Peyer's patch (tissue), 4 donors: ENCODE measurements around the gene B3GNT8. TPM values are rescaled to one million over a fixed set of nuclear protein-coding genes. Genes with fewer than 3 reads are reported as not detected.

ENCODE experiments used
- DNase-seq, 3 donors: peaks; one replicate each; pipeline ENCODE4 v3.0.0-alpha.2; 2017 to 2019
- H3K27ac ChIP-seq, 4 donors: fragments of 200-600 bp; sonication (generic); one replicate each; pipeline ENCODE4 v1.5.1; 2016 to 2019
- H3K27me3 ChIP-seq, 2 donors: fragments of 200-600 bp; sonication (generic); one replicate each; pipeline ENCODE4 v1.5.1; 2019
- H3K36me3 ChIP-seq, 3 donors: fragments of 200-600 bp; sonication (generic); one replicate each; pipeline ENCODE4 v1.5.1; 2016 to 2019
- H3K4me1 ChIP-seq, 4 donors: fragments of 200-600 bp; sonication (generic); one replicate each; pipeline ENCODE4 v1.5.1; 2016 to 2019
- H3K4me3 ChIP-seq, 4 donors: fragments of 200-600 bp; sonication (generic); 1 replicate in 3 of 4; 2 replicates in 1 of 4; pipeline ENCODE4 v1.5.1; 2016 to 2019; ENCODE audit warnings: mild to moderate bottlenecking in 1 of 4
- H3K9me3 ChIP-seq, 4 donors: fragments of 200-600 bp; sonication (generic); one replicate each; pipeline ENCODE4 v1.5.1; 2016 to 2019; ENCODE audit warnings: mild to moderate bottlenecking in 1 of 4
- POLR2A ChIP-seq, 2 donors: fragments of 450-650 bp; IDR thresholded peaks; one replicate each; pipeline ENCODE4 v1.5.1; 2017; ENCODE audit warnings: antibody characterized with exemption in 2 of 2, mild to moderate bottlenecking in 2 of 2, moderate library complexity in 2 of 2
- total RNA-seq, 4 donors: library from RNA; depleted of rRNA; stranded (reverse); fragments of >200 nt; gene quantifications; one replicate each; pipeline ENCODE4 v1.1.0, GENCODE V29; 2016
- TF ChIP-seq, protein P1 (sequence below), 6 experiments: fragments of 450-650 bp in 4 of 6; fragments of 200-600 bp in 2 of 6; sonication (generic) in 1 of 6; IDR thresholded peaks; one replicate each; pipeline ENCODE4 v1.5.1; 2017 to 2019; ENCODE audit warnings: antibody characterized with exemption in 6 of 6, mild to moderate bottlenecking in 3 of 6, moderate library complexity in 1 of 6

Gene B3GNT8
- total RNA-seq, 4 donors from 2014 or later = 15.7 to 98.4 (median 62.8) TPM

DNA sequence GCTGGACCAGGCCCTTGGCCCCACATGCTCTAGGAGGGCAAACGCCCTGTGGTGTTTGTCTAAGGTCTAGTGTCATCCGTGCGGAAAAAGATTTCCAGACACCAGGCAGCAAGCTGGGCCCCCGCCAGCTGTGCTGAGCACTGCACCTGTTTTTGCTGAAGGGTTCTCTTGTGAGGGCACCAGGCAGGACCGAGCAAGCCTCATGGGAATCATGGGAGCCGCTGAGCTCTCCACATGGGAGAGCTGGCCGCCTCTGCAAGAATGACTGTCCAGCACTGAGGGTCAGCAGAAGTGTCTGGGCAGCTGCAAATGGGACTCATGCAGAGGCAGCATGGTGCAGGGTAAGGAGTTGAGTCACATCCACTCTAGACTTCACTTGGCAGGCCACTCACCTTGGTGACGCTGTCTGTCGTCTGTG, 12.0 kb downstream of the B3GNT8 start:
- Histone ChIP-seq H3K4me1 (peaks cover 0 to 23% (median 3%) of the 10 kb centered on the region in 4 donors), H3K4me3 (no peak overlapping the region), H3K36me3 (peaks cover 0 to 84% (median 0%) of the 10 kb centered on the region in 3 donors), H3K27ac (no peak overlapping the region), H3K27me3 (no peaks in the 10 kb centered on the region), H3K9me3 (no peaks in the 10 kb centered on the region)
- TF ChIP-seq POLR2A (IDR thresholded peaks at IDR 0.05) = no peak
- TF ChIP-seq, protein P1, sequence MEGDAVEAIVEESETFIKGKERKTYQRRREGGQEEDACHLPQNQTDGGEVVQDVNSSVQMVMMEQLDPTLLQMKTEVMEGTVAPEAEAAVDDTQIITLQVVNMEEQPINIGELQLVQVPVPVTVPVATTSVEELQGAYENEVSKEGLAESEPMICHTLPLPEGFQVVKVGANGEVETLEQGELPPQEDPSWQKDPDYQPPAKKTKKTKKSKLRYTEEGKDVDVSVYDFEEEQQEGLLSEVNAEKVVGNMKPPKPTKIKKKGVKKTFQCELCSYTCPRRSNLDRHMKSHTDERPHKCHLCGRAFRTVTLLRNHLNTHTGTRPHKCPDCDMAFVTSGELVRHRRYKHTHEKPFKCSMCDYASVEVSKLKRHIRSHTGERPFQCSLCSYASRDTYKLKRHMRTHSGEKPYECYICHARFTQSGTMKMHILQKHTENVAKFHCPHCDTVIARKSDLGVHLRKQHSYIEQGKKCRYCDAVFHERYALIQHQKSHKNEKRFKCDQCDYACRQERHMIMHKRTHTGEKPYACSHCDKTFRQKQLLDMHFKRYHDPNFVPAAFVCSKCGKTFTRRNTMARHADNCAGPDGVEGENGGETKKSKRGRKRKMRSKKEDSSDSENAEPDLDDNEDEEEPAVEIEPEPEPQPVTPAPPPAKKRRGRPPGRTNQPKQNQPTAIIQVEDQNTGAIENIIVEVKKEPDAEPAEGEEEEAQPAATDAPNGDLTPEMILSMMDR (IDR thresholded peaks at IDR 0.05) = no peak
- DNase-seq = no peak

DNA sequence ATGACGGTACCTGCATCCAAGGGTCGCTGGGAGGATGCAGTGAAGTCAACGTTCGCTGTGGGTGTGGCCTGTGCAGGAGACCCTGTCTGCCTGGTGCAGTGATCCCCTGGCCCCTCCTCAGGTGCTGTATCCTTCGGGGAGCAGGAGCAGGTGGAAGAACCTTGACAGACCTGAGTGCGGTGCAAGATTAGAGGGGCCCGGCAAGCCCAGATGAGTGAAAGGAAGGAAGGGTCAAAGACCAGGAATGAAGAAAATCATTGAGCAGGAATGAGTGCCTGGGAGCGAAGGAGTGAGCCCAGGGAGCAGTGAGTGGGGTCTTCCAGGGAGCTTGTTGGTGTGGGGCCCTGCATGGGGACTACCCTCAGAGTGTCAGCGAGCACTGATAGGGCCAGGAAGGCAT, 12.7 kb downstream of the B3GNT8 start:
- DNase-seq = no peak
- peaks cover 0 to 77% (median 0%) of the 10 kb centered on the region in 3 donors for H3K36me3 ChIP-seq
- H3K27me3 ChIP-seq = no peaks in the 10 kb centered on the region
- TF ChIP-seq, protein P1 (IDR thresholded peaks at IDR 0.05) = no peak
- TF ChIP-seq POLR2A (IDR thresholded peaks at IDR 0.05) = no peak
- no peaks in the 10 kb centered on the region for H3K9me3 ChIP-seq
- no peak overlapping the region for H3K27ac ChIP-seq
- peaks cover 0 to 26% (median 3%) of the 10 kb centered on the region in 4 donors for H3K4me1 ChIP-seq
- no peak overlapping the region for H3K4me3 ChIP-seq

DNA sequence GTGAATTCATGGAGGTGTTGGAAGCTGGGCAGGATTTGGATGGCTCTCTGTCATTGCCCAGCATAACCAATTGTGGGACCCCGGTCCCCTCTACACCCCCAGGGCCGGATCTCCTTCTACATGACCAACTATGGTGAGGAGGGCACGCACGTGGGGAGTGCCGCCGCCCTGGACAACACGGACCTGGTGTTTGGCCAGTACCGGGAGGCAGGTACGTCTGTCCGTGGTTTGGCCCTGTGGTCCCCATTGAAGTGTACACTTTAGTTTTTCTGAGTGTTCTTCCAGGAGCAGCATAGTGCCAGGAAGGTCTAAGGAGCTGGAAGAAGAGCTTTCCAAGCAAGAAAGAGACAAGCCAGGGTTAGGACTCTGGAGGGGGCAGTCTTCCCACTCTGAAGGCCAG, 13.2 kb downstream of the B3GNT8 start:
- DNase-seq = no peak
- peaks cover 0 to 72% (median 0%) of the 10 kb centered on the region in 3 donors for H3K36me3 ChIP-seq
- no peaks in the 10 kb centered on the region for H3K9me3 ChIP-seq
- H3K4me3 ChIP-seq = no peak overlapping the region
- H3K27me3 ChIP-seq = no peaks in the 10 kb centered on the region
- no peak overlapping the region for H3K27ac ChIP-seq
- peaks cover 0 to 31% (median 3%) of the 10 kb centered on the region in 4 donors for H3K4me1 ChIP-seq
- no peak for TF ChIP-seq POLR2A (IDR thresholded peaks at IDR 0.05)
- TF ChIP-seq, protein P1 (IDR thresholded peaks at IDR 0.05) = no peak

DNA sequence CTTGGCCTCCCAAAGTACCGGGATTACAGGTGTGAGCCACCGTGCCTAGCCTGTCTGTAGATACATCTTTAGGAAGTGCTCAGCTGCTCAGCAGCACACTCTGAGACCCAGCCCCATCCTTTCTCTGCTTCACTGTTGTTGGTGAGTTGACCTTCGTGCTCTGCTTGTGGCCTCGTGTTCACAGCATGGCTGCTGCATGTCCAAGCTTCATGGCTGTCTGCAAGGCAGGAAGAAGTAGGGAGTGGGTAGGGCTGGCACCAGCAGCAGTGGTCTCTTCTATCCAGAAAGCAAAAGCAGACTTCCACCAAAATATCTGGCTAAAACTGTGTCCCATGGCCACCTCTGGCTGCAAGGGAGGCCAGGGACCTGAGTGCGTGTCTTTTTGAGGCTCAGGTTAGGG, 14.2 kb downstream of the B3GNT8 start:
- no peak for DNase-seq
- H3K36me3 ChIP-seq = peaks cover 0 to 65% (median 0%) of the 10 kb centered on the region in 3 donors
- no peaks in the 10 kb centered on the region for H3K27me3 ChIP-seq
- H3K9me3 ChIP-seq = no peaks in the 10 kb centered on the region
- no peak for TF ChIP-seq POLR2A (IDR thresholded peaks at IDR 0.05)
- TF ChIP-seq, protein P1 (IDR thresholded peaks at IDR 0.05) = no peak
- H3K27ac ChIP-seq = no peak overlapping the region
- no peak overlapping the region for H3K4me3 ChIP-seq
- peaks cover 0 to 41% (median 3%) of the 10 kb centered on the region in 4 donors for H3K4me1 ChIP-seq

DNA sequence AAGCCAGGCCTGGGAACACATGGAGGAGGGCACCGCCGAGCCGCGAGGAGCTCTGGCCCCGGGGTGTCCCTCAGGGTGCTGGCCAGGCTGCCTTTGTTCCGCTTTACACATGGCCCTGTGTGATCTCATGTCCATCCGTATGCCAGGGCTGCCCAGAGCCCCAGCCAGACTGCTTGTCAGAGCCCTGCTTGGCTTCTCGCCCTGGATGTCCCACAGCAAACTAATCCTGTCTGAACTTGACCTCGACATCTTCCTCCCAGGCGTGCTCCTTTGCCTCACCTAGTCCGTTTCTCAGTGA, 15.3 kb downstream of the B3GNT8 start:
- no peak overlapping the region for H3K27ac ChIP-seq
- no peak for DNase-seq

More for the DNA sequence above, 15.3 kb downstream of the B3GNT8 start:
- Histone ChIP-seq H3K4me1 (peaks cover 0 to 42% (median 3%) of the 10 kb centered on the region in 4 donors), H3K9me3 (no peaks in the 10 kb centered on the region), H3K27me3 (no peaks in the 10 kb centered on the region), H3K36me3 (peaks cover 0 to 58% (median 0%) of the 10 kb centered on the region in 3 donors), H3K4me3 (no peak overlapping the region)
- no peak for TF ChIP-seq POLR2A (IDR thresholded peaks at IDR 0.05)
- TF ChIP-seq, protein P1 (IDR thresholded peaks at IDR 0.05) = no peak
